ENCODE measurements around the gene UCK2.

DNA sequence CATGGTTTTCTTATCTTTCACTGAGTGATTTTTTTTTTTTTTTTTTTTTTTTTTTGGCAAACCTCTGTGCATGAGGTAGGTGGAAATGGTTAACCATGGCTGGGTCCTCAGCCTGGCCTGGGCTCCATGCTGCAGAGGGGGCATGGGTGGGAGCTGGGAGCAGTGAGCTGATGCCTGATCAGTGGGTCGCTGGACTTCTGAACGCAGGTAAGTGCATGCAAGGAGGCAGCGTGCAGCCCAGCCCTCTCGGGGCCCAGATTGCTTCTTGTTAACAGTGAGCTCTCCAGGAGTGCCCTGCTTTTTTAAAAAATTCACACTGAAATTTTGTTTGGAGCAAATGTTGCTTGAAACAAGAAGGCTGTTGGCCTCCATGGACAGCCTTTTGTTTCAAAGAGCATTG lies 75.2 kb downstream of the UCK2 start:
- TF ChIP-seq, protein P1, sequence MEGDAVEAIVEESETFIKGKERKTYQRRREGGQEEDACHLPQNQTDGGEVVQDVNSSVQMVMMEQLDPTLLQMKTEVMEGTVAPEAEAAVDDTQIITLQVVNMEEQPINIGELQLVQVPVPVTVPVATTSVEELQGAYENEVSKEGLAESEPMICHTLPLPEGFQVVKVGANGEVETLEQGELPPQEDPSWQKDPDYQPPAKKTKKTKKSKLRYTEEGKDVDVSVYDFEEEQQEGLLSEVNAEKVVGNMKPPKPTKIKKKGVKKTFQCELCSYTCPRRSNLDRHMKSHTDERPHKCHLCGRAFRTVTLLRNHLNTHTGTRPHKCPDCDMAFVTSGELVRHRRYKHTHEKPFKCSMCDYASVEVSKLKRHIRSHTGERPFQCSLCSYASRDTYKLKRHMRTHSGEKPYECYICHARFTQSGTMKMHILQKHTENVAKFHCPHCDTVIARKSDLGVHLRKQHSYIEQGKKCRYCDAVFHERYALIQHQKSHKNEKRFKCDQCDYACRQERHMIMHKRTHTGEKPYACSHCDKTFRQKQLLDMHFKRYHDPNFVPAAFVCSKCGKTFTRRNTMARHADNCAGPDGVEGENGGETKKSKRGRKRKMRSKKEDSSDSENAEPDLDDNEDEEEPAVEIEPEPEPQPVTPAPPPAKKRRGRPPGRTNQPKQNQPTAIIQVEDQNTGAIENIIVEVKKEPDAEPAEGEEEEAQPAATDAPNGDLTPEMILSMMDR (IDR thresholded peaks at IDR 0.05): no peak
- TF ChIP-seq EZH2 (IDR thresholded peaks at IDR 0.05; ENCODE audit: borderline replicate concordance, insufficient read depth, low read depth, low read length, poor library complexity, severe bottlenecking): no peak

Measured in B cell (primary cell).